ENCODE measurements around the gene ZNF286A.
"Not testable (repeated sequence)": the region's sequence is repeated elsewhere in the genome, so short reads cannot be mapped to it uniquely, and the experiment has no call there.

Gene ZNF286A

GRCh38 chr17:15699413-15699924 lies at the start of gene ZNF286A:
ZNF286A (plus strand) TSS chr17:15699752; CDS start chr17:15700330, 578 bp downstream.
- H3K9me3 ChIP-seq; H3K36me3 ChIP-seq (replicated peaks); H3K27me3 ChIP-seq (ENCODE audit: low read depth); in situ Hi-C loops (cut with MboI; ENCODE audit: low sequenced_read_pairs); H3K4me1 ChIP-seq: not testable (repeated sequence)
- peak within 1 kb of the TSS; percentile 44 for H3K4me3 ChIP-seq
- DNase-seq (ENCODE audit: low spot score in 2 of 2), result peak; percentile 100

- in situ Hi-C loops (cut with MboI; ENCODE audit: low sequenced_read_pairs), result no loop called here
- Histone ChIP-seq H3K27me3 (ENCODE audit: low read depth) (no peaks in the 10 kb centered on the region), H3K4me1 (peaks cover 27% of the 10 kb centered on the region), H3K9me3 (no peaks in the 10 kb centered on the region), H3K36me3 (replicated peaks) (no peaks in the 10 kb centered on the region), H3K4me3 (no peak overlapping the region)
- DNase-seq (ENCODE audit: low spot score in 2 of 2), result no peak
Observed at GRCh38 chr17:15649861-15650421, 49.6 kb upstream of the ZNF286A start.

GRCh38 chr17:15650741-15651582 lies 48.6 kb upstream of the ZNF286A start:
- Histone ChIP-seq H3K9me3 (no peaks in the 10 kb centered on the region), H3K4me3 (peak overlapping the region; percentile 23), H3K36me3 (replicated peaks) (no peaks in the 10 kb centered on the region), H3K4me1 (peaks cover 37% of the 10 kb centered on the region), H3K27me3 (ENCODE audit: low read depth) (no peaks in the 10 kb centered on the region)
- in situ Hi-C loops (cut with MboI; ENCODE audit: low sequenced_read_pairs), result no loop called here
- no peak for DNase-seq (ENCODE audit: low spot score in 2 of 2)

GRCh38 chr17:15651583-15652110 lies 47.9 kb upstream of the ZNF286A start:
- H3K27me3 ChIP-seq (ENCODE audit: low read depth), result no peaks in the 10 kb centered on the region
- peak; percentile 93 to 95 for DNase-seq (ENCODE audit: low spot score in 2 of 2)
- peaks cover 38% of the 10 kb centered on the region for H3K4me1 ChIP-seq
- no peaks in the 10 kb centered on the region for H3K36me3 ChIP-seq (replicated peaks)
- no peaks in the 10 kb centered on the region for H3K9me3 ChIP-seq
- in situ Hi-C loops (cut with MboI; ENCODE audit: low sequenced_read_pairs), result no loop called here
- peak overlapping the region; percentile 23 for H3K4me3 ChIP-seq

GRCh38 chr17:15652960-15653359 lies 46.6 kb upstream of the ZNF286A start:
- Histone ChIP-seq H3K4me1 (peaks cover 38% of the 10 kb centered on the region), H3K27me3 (ENCODE audit: low read depth) (no peaks in the 10 kb centered on the region), H3K4me3 (no peak overlapping the region), H3K9me3 (no peaks in the 10 kb centered on the region), H3K36me3 (replicated peaks) (no peaks in the 10 kb centered on the region; the same call in 1 of the 2 replicates)
- no peak for DNase-seq (ENCODE audit: low spot score in 2 of 2)
- in situ Hi-C loops (cut with MboI; ENCODE audit: low sequenced_read_pairs), result no loop called here

DNA sequence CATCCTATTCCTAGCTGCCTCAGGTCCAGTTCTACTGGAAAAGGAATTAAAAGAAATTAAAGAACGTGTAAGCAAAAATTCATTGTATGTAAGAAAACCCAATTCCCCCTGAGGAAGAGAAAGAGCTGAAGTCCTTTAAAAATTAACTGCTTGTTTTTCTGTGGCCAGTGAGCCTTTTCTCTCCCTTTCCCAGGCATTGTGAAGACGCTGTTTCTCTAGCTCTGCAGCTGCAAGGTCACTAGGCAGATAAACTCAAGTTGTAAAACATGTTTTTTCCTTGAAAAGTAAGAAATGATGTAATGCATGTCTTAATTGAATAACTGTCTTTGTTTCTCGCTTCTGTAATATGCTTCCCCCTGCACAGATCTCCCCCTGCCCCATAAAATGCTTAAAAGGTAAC lies 45.2 kb upstream of the ZNF286A start:
- H3K36me3 ChIP-seq (replicated peaks); H3K9me3 ChIP-seq; H3K4me3 ChIP-seq; in situ Hi-C loops (cut with MboI; ENCODE audit: low sequenced_read_pairs); H3K27me3 ChIP-seq (ENCODE audit: low read depth): not testable (repeated sequence)
- DNase-seq (ENCODE audit: low spot score in 2 of 2), result peak in 1 of 2 experiments; percentile 12
- H3K4me1 ChIP-seq, result peaks cover 38% of the 10 kb centered on the region

DNA sequence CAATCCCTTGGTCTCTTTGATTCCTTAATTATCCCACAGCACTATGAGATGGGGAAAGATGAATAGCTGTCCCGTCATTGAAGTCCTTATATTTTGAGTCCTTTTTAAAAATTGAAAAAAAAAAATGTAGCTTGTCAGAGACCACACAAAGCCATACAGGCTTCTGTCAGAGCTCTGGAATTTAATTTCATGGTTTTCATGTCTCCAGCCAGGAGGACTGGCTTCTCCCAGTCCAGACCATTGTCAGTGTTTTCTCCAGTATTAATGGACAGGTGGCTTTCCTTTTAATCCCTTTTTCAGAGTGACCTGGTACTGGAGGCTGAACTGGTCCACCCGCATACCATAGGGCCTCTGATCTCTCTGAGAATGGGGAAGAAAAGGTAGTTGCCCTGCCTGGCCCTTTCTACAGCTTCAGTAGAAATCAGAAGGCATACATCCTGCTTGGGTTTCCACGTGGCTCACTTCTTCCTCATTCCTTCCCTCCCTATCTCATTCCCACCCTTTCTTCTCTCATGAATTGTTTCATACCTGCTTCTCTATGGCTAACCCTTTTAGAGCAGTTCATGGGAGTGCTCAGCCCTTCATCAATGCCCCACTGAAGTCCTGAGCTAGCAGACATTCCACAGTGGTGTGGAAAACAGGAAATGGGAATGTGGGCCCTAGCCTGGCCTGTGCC lies 44.5 kb upstream of the ZNF286A start:
- no peaks in the 10 kb centered on the region for H3K27me3 ChIP-seq (ENCODE audit: low read depth)
- DNase-seq (ENCODE audit: low spot score in 2 of 2), result peak in 1 of 2 experiments; percentile 34
- H3K9me3 ChIP-seq, result no peaks in the 10 kb centered on the region
- H3K36me3 ChIP-seq (replicated peaks), result no peaks in the 10 kb centered on the region; the same call in none of the 2 replicates
- H3K4me1 ChIP-seq, result peaks cover 38% of the 10 kb centered on the region
- no peak overlapping the region for H3K4me3 ChIP-seq
- in situ Hi-C loops (cut with MboI; ENCODE audit: low sequenced_read_pairs), result no loop called here

DNA sequence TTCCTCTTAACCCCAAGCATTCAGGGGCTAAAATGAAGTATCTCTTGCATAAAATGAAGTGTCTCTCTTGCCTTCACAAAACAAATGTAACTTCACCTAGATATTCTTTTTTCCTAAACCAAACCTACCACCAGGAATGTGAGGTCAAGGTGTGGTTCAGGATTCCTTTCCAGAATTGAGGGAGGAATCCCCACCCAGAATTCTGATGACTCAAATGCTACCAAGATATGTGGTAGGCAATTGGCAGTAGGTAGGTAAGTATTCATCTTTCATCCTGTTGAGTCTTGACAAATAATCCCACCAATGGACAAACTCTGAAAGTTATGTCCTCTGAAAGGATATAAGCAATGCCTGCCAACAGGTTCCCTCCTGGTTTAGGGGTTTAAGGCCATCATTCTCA lies 41.7 kb upstream of the ZNF286A start:
- H3K4me1 ChIP-seq, result peaks cover 26% of the 10 kb centered on the region
- no peak overlapping the region for H3K4me3 ChIP-seq
- no peaks in the 10 kb centered on the region; the same call in none of the 2 replicates for H3K36me3 ChIP-seq (replicated peaks)
- no peak for DNase-seq (ENCODE audit: low spot score in 2 of 2)
- no peaks in the 10 kb centered on the region for H3K9me3 ChIP-seq
- H3K27me3 ChIP-seq (ENCODE audit: low read depth), result no peaks in the 10 kb centered on the region
- in situ Hi-C loops (cut with MboI; ENCODE audit: low sequenced_read_pairs), result no loop called here

DNA sequence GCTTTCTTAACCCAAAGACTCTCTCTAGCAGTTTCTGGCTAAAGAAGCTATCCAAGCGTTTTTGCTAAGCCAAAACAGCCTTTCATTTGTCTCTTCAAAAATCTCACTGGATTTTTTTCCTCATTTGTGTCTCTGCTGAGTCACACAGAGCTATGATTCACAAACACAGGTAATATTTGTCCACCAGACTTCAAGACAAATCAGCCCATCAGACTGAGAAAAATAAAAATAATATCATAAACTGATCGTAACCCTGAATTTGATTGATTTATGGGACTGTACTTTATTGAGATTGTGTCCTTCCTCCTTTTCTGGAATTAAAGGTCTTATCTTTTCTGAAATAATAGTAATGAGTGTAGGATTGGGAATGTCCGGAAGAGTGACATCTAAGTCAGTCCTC lies 41.3 kb upstream of the ZNF286A start:
- peaks cover 3% of the 10 kb centered on the region for H3K36me3 ChIP-seq (replicated peaks)
- H3K27me3 ChIP-seq (ENCODE audit: low read depth), result no peaks in the 10 kb centered on the region
- H3K9me3 ChIP-seq, result no peaks in the 10 kb centered on the region
- no peak for DNase-seq (ENCODE audit: low spot score in 2 of 2)
- peaks cover 26% of the 10 kb centered on the region for H3K4me1 ChIP-seq
- in situ Hi-C loops (cut with MboI; ENCODE audit: low sequenced_read_pairs), result no loop called here
- no peak overlapping the region for H3K4me3 ChIP-seq

- H3K4me1 ChIP-seq, result peaks cover 17% of the 10 kb centered on the region
- peaks cover 3% of the 10 kb centered on the region for H3K36me3 ChIP-seq (replicated peaks)
- no peaks in the 10 kb centered on the region for H3K9me3 ChIP-seq
- no peaks in the 10 kb centered on the region for H3K27me3 ChIP-seq (ENCODE audit: low read depth)
- no peak for DNase-seq (ENCODE audit: low spot score in 2 of 2)
- in situ Hi-C loops (cut with MboI; ENCODE audit: low sequenced_read_pairs), result no loop called here
- H3K4me3 ChIP-seq, result no peak overlapping the region
Observed at GRCh38 chr17:15659236-15659635, 40.3 kb upstream of the ZNF286A start.

DNA sequence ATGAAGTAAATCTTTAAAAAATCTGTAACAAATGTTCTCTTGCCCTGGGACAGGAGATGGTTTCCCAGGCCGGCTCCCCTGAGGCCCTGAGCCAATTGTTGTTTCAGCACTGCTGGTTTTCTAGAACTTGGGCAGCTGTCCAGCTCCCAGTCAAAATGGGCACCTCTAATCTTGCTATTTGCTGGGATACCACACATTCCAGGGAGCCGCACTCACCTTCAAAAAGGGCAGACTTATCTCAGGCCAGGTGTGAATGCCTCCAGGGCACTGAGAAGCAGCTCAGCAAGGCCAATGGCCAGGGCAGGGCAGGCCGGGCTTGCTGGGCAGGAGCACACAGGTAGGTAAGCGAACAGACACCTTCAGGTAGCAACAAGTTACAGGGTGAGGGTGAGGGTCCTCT lies 39.9 kb upstream of the ZNF286A start:
- no peak overlapping the region for H3K4me3 ChIP-seq
- peaks cover 3% of the 10 kb centered on the region for H3K36me3 ChIP-seq (replicated peaks)
- no peaks in the 10 kb centered on the region for H3K9me3 ChIP-seq
- peaks cover 13% of the 10 kb centered on the region for H3K4me1 ChIP-seq
- H3K27me3 ChIP-seq (ENCODE audit: low read depth), result no peaks in the 10 kb centered on the region
- DNase-seq (ENCODE audit: low spot score in 2 of 2), result no peak
- in situ Hi-C loops (cut with MboI; ENCODE audit: low sequenced_read_pairs), result no loop called here

DNA sequence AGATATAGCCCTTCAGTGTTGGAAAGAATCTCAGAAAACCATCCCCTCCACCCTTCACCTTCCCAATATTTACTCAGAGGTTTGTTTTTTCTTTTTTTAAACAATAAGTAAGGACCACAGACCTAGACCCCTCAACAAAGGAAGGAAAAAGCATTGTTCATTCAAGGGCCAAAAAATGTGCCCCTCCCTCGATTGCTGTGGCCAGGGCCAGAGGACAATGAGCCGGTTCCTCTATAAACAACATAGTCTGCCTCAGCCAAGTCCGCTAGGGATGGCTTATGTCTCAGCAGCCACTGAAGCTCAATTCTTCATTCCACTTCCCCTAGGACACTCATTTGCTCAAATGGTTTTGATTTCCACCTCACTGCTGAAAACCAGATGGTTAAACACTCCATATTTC lies 39.5 kb upstream of the ZNF286A start:
- in situ Hi-C loops (cut with MboI; ENCODE audit: low sequenced_read_pairs), result no loop called here
- Histone ChIP-seq H3K4me1 (peaks cover 10% of the 10 kb centered on the region), H3K9me3 (no peaks in the 10 kb centered on the region), H3K36me3 (replicated peaks) (peaks cover 3% of the 10 kb centered on the region), H3K4me3 (no peak overlapping the region), H3K27me3 (ENCODE audit: low read depth) (no peaks in the 10 kb centered on the region)
- DNase-seq (ENCODE audit: low spot score in 2 of 2), result no peak

GRCh38 chr17:15662681-15663080 lies 36.9 kb upstream of the ZNF286A start:
- in situ Hi-C loops (cut with MboI; ENCODE audit: low sequenced_read_pairs), result no loop called here
- DNase-seq (ENCODE audit: low spot score in 2 of 2), result no peak
- peaks cover 3% of the 10 kb centered on the region; the same call in 1 of the 2 replicates for H3K36me3 ChIP-seq (replicated peaks)

More at GRCh38 chr17:15662681-15663080, 36.9 kb upstream of the ZNF286A start:
- Histone ChIP-seq H3K27me3 (ENCODE audit: low read depth) (no peaks in the 10 kb centered on the region), H3K4me3 (no peak overlapping the region), H3K4me1 (no peaks in the 10 kb centered on the region), H3K9me3 (no peaks in the 10 kb centered on the region)

Measured in HAP-1 (cell line).